ENCODE data around the gene LACRT. TPM values are rescaled to one million over a fixed set of nuclear protein-coding genes. Genes with fewer than 3 reads are reported as not detected.

The LACRT gene
- total RNA-seq, 6 donors from 2014 or later: not detected

GRCh38 chr12:54654926-54655325, 20.2 kb upstream of the LACRT start:
- TF ChIP-seq POLR2AphosphoS5 (IDR thresholded peaks at IDR 0.05) (no peak), POLR2A (IDR thresholded peaks at IDR 0.05) (no peak), CTCF (IDR thresholded peaks at IDR 0.05) (no peak)
- no peak for DNase-seq
- no peaks in the 10 kb centered on the region for H3K9me3 ChIP-seq

GRCh38 chr12:54653025-54653424, 18.3 kb upstream of the LACRT start:
- no peak for DNase-seq
- TF ChIP-seq POLR2AphosphoS5 (IDR thresholded peaks at IDR 0.05) (no peak), POLR2A (IDR thresholded peaks at IDR 0.05) (no peak), EP300 (IDR thresholded peaks at IDR 0.05) (no peak), CTCF (IDR thresholded peaks at IDR 0.05) (no peak)

More at GRCh38 chr12:54654926-54655325, 20.2 kb upstream of the LACRT start:
- no peaks in the 10 kb centered on the region for H3K36me3 ChIP-seq
- H3K4me1 ChIP-seq: no peaks in the 10 kb centered on the region
- 33 to 39% methylated on average over 2 of the region's 2 CpGs for WGBS, 2 donors
- H3K4me3 ChIP-seq: no peak overlapping the region
- no peak for ATAC-seq (ENCODE audit: low FRiP score in 2 of 2)
- no peak overlapping the region for H3K27ac ChIP-seq
- no peaks in the 10 kb centered on the region for H3K27me3 ChIP-seq

GRCh38 chr12:54650889-54651288, 16.2 kb upstream of the LACRT start:
- DNase-seq (no peak), ATAC-seq (ENCODE audit: low FRiP score in 2 of 2) (no peak)
- TF ChIP-seq CTCF (IDR thresholded peaks at IDR 0.05) (no peak), POLR2AphosphoS5 (IDR thresholded peaks at IDR 0.05) (no peak)
- no peak overlapping the region for H3K4me3 ChIP-seq
- no peaks in the 10 kb centered on the region for H3K9me3 ChIP-seq
- no peaks in the 10 kb centered on the region for H3K36me3 ChIP-seq
- no peaks in the 10 kb centered on the region for H3K4me1 ChIP-seq
- WGBS, 2 donors: 75 to 85% methylated on average over 5 of the region's 5 CpGs
- no peak overlapping the region for H3K27ac ChIP-seq
- H3K27me3 ChIP-seq: no peaks in the 10 kb centered on the region

More at GRCh38 chr12:54653025-54653424, 18.3 kb upstream of the LACRT start:
- Histone ChIP-seq H3K9me3 (no peaks in the 10 kb centered on the region), H3K27me3 (no peaks in the 10 kb centered on the region), H3K4me1 (no peaks in the 10 kb centered on the region), H3K36me3 (no peaks in the 10 kb centered on the region), H3K4me3 (no peak overlapping the region), H3K27ac (no peak overlapping the region)
- no peak for ATAC-seq (ENCODE audit: low FRiP score in 2 of 2)
- 63 to 78% methylated on average over 9 of the region's 9 CpGs for WGBS, 2 donors

GRCh38 chr12:54650409-54650808, 15.7 kb upstream of the LACRT start:
- no peak for ATAC-seq (ENCODE audit: low FRiP score in 2 of 2)
- Histone ChIP-seq H3K27me3 (no peaks in the 10 kb centered on the region), H3K36me3 (no peaks in the 10 kb centered on the region), H3K27ac (no peak overlapping the region), H3K4me3 (no peak overlapping the region), H3K4me1 (no peaks in the 10 kb centered on the region), H3K9me3 (no peaks in the 10 kb centered on the region)
- WGBS, 2 donors: 58 to 65% methylated on average over 4 of the region's 4 CpGs
- no peak for DNase-seq
- TF ChIP-seq CTCF (IDR thresholded peaks at IDR 0.05): no peak
- TF ChIP-seq EP300 (IDR thresholded peaks at IDR 0.05): no peak
- TF ChIP-seq POLR2AphosphoS5 (IDR thresholded peaks at IDR 0.05): no peak
- no peak for TF ChIP-seq POLR2A (IDR thresholded peaks at IDR 0.05)

GRCh38 chr12:54649825-54650224, 15.1 kb upstream of the LACRT start:
- TF ChIP-seq CTCF (IDR thresholded peaks at IDR 0.05): no peak
- TF ChIP-seq EP300 (IDR thresholded peaks at IDR 0.05): no peak
- TF ChIP-seq POLR2A (IDR thresholded peaks at IDR 0.05): no peak
- TF ChIP-seq POLR2AphosphoS5 (IDR thresholded peaks at IDR 0.05): no peak
- Histone ChIP-seq H3K27me3 (no peaks in the 10 kb centered on the region), H3K4me1 (no peaks in the 10 kb centered on the region), H3K4me3 (no peak overlapping the region), H3K36me3 (no peaks in the 10 kb centered on the region), H3K9me3 (no peaks in the 10 kb centered on the region), H3K27ac (no peak overlapping the region)
- DNase-seq (no peak), ATAC-seq (ENCODE audit: low FRiP score in 2 of 2) (no peak)
- WGBS, 2 donors: 58 to 88% methylated on average over 1 of the region's 1 CpG
